ENCODE data around the gene EHMT2. TPM values are rescaled to one million over a fixed set of nuclear protein-coding genes. Genes with fewer than 3 reads are reported as not detected.
"Not testable (repeated sequence)": the region's sequence is repeated elsewhere in the genome, so short reads cannot be mapped to it uniquely, and the experiment has no call there.

The EHMT2 gene
- total RNA-seq, 1 experiment from 2014 or later = 84.0 TPM

- H2AFZ ChIP-seq (ENCODE audit: low read depth, low read length, poor library complexity, severe bottlenecking) = no peak overlapping the region
- no peak overlapping the region for H3K9ac ChIP-seq (ENCODE audit: low read length)
- ChIA-PET RAD21 (ENCODE audit: low non-redundant PET in 1 of 2, low total read pairs in 2 of 2, uncharacterized antibody in 2 of 2, unreplicated experiment in 2 of 2) (no interaction called here), POLR2A (no interaction called here), CTCF (no interaction called here)
- ATAC-seq (no peak), DNase-seq (ENCODE audit: low read depth, low spot score) (no peak)
- no peaks in the 10 kb centered on the region for H3K79me2 ChIP-seq (ENCODE audit: insufficient read depth, low read length)
- no TSS peak for BruUV-seq (replicated peaks)
- H3K27me3 ChIP-seq (ENCODE audit: insufficient read depth, low read length) = no peaks in the 10 kb centered on the region
- no peaks in the 10 kb centered on the region for H3K9me2 ChIP-seq (ENCODE audit: insufficient read depth)
- intact Hi-C loops (cut with micrococcal nuclease) = no loop called here
- no peaks in the 10 kb centered on the region for H4K20me1 ChIP-seq (ENCODE audit: insufficient read depth)
- H3K4me3 ChIP-seq (replicated peaks in 1 of 2; ENCODE audit: low read depth in 1 of 2, low read length in 2 of 2) = no peak overlapping the region
- TF ChIP-seq CBX3 (IDR thresholded peaks at IDR 0.05; ENCODE audit: low read depth) (no peak), MAX (IDR thresholded peaks at IDR 0.05) (no peak), EGR1 (IDR thresholded peaks at IDR 0.05; ENCODE audit: low read depth) (no peak), ZBTB33 (IDR thresholded peaks at IDR 0.05; ENCODE audit: extremely low read depth, insufficient replicate concordance, low read length) (no peak), FOSL1 (IDR thresholded peaks at IDR 0.05; ENCODE audit: low read depth) (no peak), CEBPB (IDR thresholded peaks at IDR 0.05; ENCODE audit: low read depth) (no peak), EZH2phosphoT487 (IDR thresholded peaks at IDR 0.05; ENCODE audit: borderline replicate concordance) (no peak), JUND (IDR thresholded peaks at IDR 0.05) (no peak), TCF7L2 (IDR thresholded peaks at IDR 0.05; ENCODE audit: borderline replicate concordance, extremely low read depth, insufficient read depth, insufficient read length) (no peak), ELF1 (IDR thresholded peaks at IDR 0.05; ENCODE audit: borderline replicate concordance, low read depth) (no peak), ZFX (IDR thresholded peaks at IDR 0.05) (no peak), RAD21 (IDR thresholded peaks at IDR 0.05; ENCODE audit: low read depth) (no peak), SRF (IDR thresholded peaks at IDR 0.05; ENCODE audit: low read depth) (no peak), ZNF274 (IDR thresholded peaks at IDR 0.05; ENCODE audit: low read depth, low read length) (no peak), SP1 (IDR thresholded peaks at IDR 0.05; ENCODE audit: low read depth) (no peak)
- TF ChIP-seq, protein P1, sequence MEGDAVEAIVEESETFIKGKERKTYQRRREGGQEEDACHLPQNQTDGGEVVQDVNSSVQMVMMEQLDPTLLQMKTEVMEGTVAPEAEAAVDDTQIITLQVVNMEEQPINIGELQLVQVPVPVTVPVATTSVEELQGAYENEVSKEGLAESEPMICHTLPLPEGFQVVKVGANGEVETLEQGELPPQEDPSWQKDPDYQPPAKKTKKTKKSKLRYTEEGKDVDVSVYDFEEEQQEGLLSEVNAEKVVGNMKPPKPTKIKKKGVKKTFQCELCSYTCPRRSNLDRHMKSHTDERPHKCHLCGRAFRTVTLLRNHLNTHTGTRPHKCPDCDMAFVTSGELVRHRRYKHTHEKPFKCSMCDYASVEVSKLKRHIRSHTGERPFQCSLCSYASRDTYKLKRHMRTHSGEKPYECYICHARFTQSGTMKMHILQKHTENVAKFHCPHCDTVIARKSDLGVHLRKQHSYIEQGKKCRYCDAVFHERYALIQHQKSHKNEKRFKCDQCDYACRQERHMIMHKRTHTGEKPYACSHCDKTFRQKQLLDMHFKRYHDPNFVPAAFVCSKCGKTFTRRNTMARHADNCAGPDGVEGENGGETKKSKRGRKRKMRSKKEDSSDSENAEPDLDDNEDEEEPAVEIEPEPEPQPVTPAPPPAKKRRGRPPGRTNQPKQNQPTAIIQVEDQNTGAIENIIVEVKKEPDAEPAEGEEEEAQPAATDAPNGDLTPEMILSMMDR (IDR thresholded peaks at IDR 0.05 in 2 of 3, conservative IDR thresholded peaks at IDR 0.05 in 1 of 3; ENCODE audit: borderline replicate concordance in 1 of 3, insufficient read depth in 1 of 3, low read depth in 2 of 3, low read length in 2 of 3) = no peak
- H3K4me2 ChIP-seq (ENCODE audit: low read length) = no peak overlapping the region
- H3K27ac ChIP-seq (ENCODE audit: low read depth, low read length) = no peak overlapping the region
- peaks cover 0 to 16% of the 10 kb centered on the region in 2 experiments; a peak in 2 of 4 replicates for H3K4me1 ChIP-seq (ENCODE audit: control insufficient read depth in 1 of 2, insufficient read depth in 2 of 2, low read length in 2 of 2)
- H3K36me3 ChIP-seq (ENCODE audit: control insufficient read depth in 1 of 2, insufficient read depth in 2 of 2, low read length in 2 of 2) = no peaks in the 10 kb centered on the region
- H3K9me3 ChIP-seq (ENCODE audit: control insufficient read depth in 1 of 2, insufficient read depth in 1 of 2, low read depth in 1 of 2, low read length in 2 of 2) = no peaks in the 10 kb centered on the region
Observed at GRCh38 chr6:31858707-31859106, 38.8 kb downstream of the EHMT2 start.

- H3K79me2 ChIP-seq (ENCODE audit: insufficient read depth, low read length); ATAC-seq; H3K9me3 ChIP-seq (ENCODE audit: control insufficient read depth in 1 of 2, insufficient read depth in 1 of 2, low read depth in 1 of 2, low read length in 2 of 2); H3K27me3 ChIP-seq (ENCODE audit: insufficient read depth, low read length); H4K20me1 ChIP-seq (ENCODE audit: insufficient read depth); H2AFZ ChIP-seq (ENCODE audit: low read depth, low read length, poor library complexity, severe bottlenecking); H3K36me3 ChIP-seq (ENCODE audit: control insufficient read depth in 1 of 2, insufficient read depth in 2 of 2, low read length in 2 of 2); H3K4me2 ChIP-seq (ENCODE audit: low read length); DNase-seq (ENCODE audit: low read depth, low spot score); RAD21 ChIA-PET (ENCODE audit: low non-redundant PET in 1 of 2, low total read pairs in 2 of 2, uncharacterized antibody in 2 of 2, unreplicated experiment in 2 of 2); H3K27ac ChIP-seq (ENCODE audit: low read depth, low read length); CTCF ChIA-PET; BruUV-seq (replicated peaks); intact Hi-C loops (cut with micrococcal nuclease); POLR2A ChIA-PET; H3K9ac ChIP-seq (ENCODE audit: low read length); H3K4me3 ChIP-seq (replicated peaks in 1 of 2; ENCODE audit: low read depth in 1 of 2, low read length in 2 of 2); H3K9me2 ChIP-seq (ENCODE audit: insufficient read depth): not testable (repeated sequence)
- H3K4me1 ChIP-seq (ENCODE audit: control insufficient read depth in 1 of 2, insufficient read depth in 2 of 2, low read length in 2 of 2) = peaks cover 0 to 11% of the 10 kb centered on the region in 2 experiments; a peak in 2 of 4 replicates
Observed at GRCh38 chr6:31857774-31858173, 39.7 kb downstream of the EHMT2 start.

All from HCT116 (cell line).